HCT116 (cell line): Measurements from ENCODE around the gene CDA.

Experiments
- CTCF ChIP-seq, 3 experiments: fragments of 200-600 bp in 1 of 3; sonication (generic) in 1 of 3; IDR thresholded peaks in 2 of 3; conservative IDR thresholded peaks in 1 of 3; 2 replicates each; pipeline ENCODE4 v1.5.1; 2012 to 2017; ENCODE audit warnings: low read depth in 2 of 3, low read length in 2 of 3, antibody characterized with exemption in 1 of 3, borderline replicate concordance in 1 of 3, control low read depth in 1 of 3, mild to moderate bottlenecking in 1 of 3, mixed read lengths in 1 of 3, mixed run types in 1 of 3, moderate library complexity in 1 of 3; ENCODE audit not compliant: insufficient read depth in 1 of 3
- EZH2 ChIP-seq: fragments of 200-600 bp; sonication (generic); IDR thresholded peaks from 2 replicates; pipeline ENCODE4 v1.6.1; 2017; ENCODE audit warnings: antibody characterized with exemption, mixed run types
- MAX ChIP-seq: IDR thresholded peaks from 2 replicates; pipeline ENCODE4 v1.6.1; 2012
- POLR2A ChIP-seq: IDR thresholded peaks from 2 replicates; pipeline ENCODE4 v1.7.0; 2011; ENCODE audit warnings: borderline replicate concordance; ENCODE audit not compliant: insufficient read depth, insufficient read length; ENCODE audit errors: extremely low read depth
- POLR2AphosphoS5 ChIP-seq: IDR thresholded peaks from 2 replicates; pipeline ENCODE4 v1.6.1; 2011; ENCODE audit warnings: mild to moderate bottlenecking, low read depth, low read length, moderate library complexity

- TF ChIP-seq POLR2A: no peak
- no peak for TF ChIP-seq CTCF (IDR thresholded peaks at IDR 0.05 in 2 of 3, conservative IDR thresholded peaks at IDR 0.05 in 1 of 3; ENCODE audit: borderline replicate concordance in 1 of 3, insufficient read depth in 1 of 3, low read depth in 2 of 3, low read length in 2 of 3)
- no peak for TF ChIP-seq EZH2
- no peak for TF ChIP-seq POLR2AphosphoS5
- no peak for TF ChIP-seq MAX
Measured at GRCh38 chr1:20663969-20664715, 75.2 kb downstream of the CDA start.
